HCT116 (cell line): ENCODE data around the gene ERRFI1. TPM values are rescaled to one million over a fixed set of nuclear protein-coding genes. Genes with fewer than 3 reads are reported as not detected.

Experiments
- ATAC-seq: fragments of 200-7000 bp; cut with Tn5 transposase; 2 replicates; pipeline ENCODE4 v1.9.1; 2020; ENCODE audit warnings: mild to moderate bottlenecking, moderate library complexity
- BruUV-seq: library from RNA; stranded (reverse); fragments of 400-500 nt; replicated peaks from 2 replicates; lab custom pipeline; 2021; lab: Mats Ljungman, UMichigan
- CTCF ChIA-PET: fragments of 300-600 bp; sonication (Branson Sonifier 250); formaldehyde crosslinking; loops from one replicate; lab custom pipeline; 2021; ENCODE audit warnings: antibody characterized with exemption; lab: Charles Lee
- POLR2A ChIA-PET: fragments of 300-600, 350-600 bp; sonication (Branson Sonifier 250); formaldehyde crosslinking; loops from one replicate; lab custom pipeline; 2021; ENCODE audit warnings: antibody characterized with exemption; lab: Charles Lee
- RAD21 ChIA-PET, 2 experiments: fragments of 300-600 bp; sonication (Branson Sonifier 250); formaldehyde crosslinking; loops; one replicate each; lab custom pipeline; 2023; ENCODE audit warnings: low total read pairs in 2 of 2; ENCODE audit not compliant: uncharacterized antibody in 2 of 2, unreplicated experiment in 2 of 2, low non-redundant PET in 1 of 2; lab: Charles Lee
- DNase-seq: peaks from one replicate; pipeline ENCODE4 v3.0.0-alpha.2; 2010; ENCODE audit warnings: low read depth, low spot score
- H2AFZ ChIP-seq: fragments of 200-600 bp; shearing (Covaris generic), sonication (generic); 2 replicates; pipeline ENCODE4 v1.6.1; 2017; ENCODE audit warnings: low read depth, mixed run types, mixed read lengths, antibody characterized with exemption, low read length; ENCODE audit not compliant: poor library complexity, severe bottlenecking
- H3K27ac ChIP-seq: 2 replicates; pipeline ENCODE4 v1.5.1; 2012; ENCODE audit warnings: low read depth, low read length
- H3K27me3 ChIP-seq: fragments of 200-600 bp; sonication (generic); 2 replicates; pipeline ENCODE4 v1.6.1; 2016; ENCODE audit warnings: mixed run types, low read length, mixed read lengths; ENCODE audit not compliant: insufficient read depth
- H3K36me3 ChIP-seq, 2 experiments: fragments of 200-500 bp in 1 of 2; fragments of 200-600 bp in 1 of 2; sonication (Bioruptor generic) in 1 of 2; sonication (generic) in 1 of 2; 2 replicates each; pipeline versions ENCODE4 v1.5.1 to v1.6.1; 2014 to 2016; ENCODE audit warnings: low read length in 2 of 2, inconsistent platforms in 1 of 2, mixed read lengths in 1 of 2, mixed run types in 1 of 2; ENCODE audit not compliant: insufficient read depth in 2 of 2, control insufficient read depth in 1 of 2
- H3K4me1 ChIP-seq, 2 experiments: fragments of 200-600 bp in 1 of 2; sonication (generic) in 1 of 2; 2 replicates each; pipeline versions ENCODE4 v1.5.1 to v1.6.1; 2012 to 2017; ENCODE audit warnings: low read length in 2 of 2, inconsistent platforms in 1 of 2, mild to moderate bottlenecking in 1 of 2, mixed read lengths in 1 of 2, mixed run types in 1 of 2, moderate library complexity in 1 of 2; ENCODE audit not compliant: insufficient read depth in 2 of 2, control insufficient read depth in 1 of 2
- H3K4me2 ChIP-seq: fragments of 200-600 bp; sonication (generic); 2 replicates; pipeline ENCODE4 v1.6.1; 2017; ENCODE audit warnings: mixed run types, low read length, mixed read lengths
- H3K4me3 ChIP-seq, 2 experiments: fragments of 200-600 bp in 1 of 2; sonication (generic) in 1 of 2; replicated peaks in 1 of 2; 2 replicates each; pipeline ENCODE4 v1.5.1; 2011 to 2016; ENCODE audit warnings: low read length in 2 of 2, control low read depth in 1 of 2, low read depth in 1 of 2, mild to moderate bottlenecking in 1 of 2, mixed read lengths in 1 of 2, mixed run types in 1 of 2
- H3K79me2 ChIP-seq: fragments of 200-600 bp; sonication (generic); 2 replicates; pipeline ENCODE4 v1.6.1; 2017; ENCODE audit warnings: mild to moderate bottlenecking, mixed run types, low read length, moderate library complexity, mixed read lengths; ENCODE audit not compliant: insufficient read depth
- H3K9ac ChIP-seq: fragments of 200-600 bp; sonication (generic); 2 replicates; pipeline ENCODE4 v1.6.1; 2016; ENCODE audit warnings: low read length, mixed read lengths
- H3K9me2 ChIP-seq: fragments of 200-600 bp; sonication (generic), shearing (Covaris generic); 2 replicates; pipeline ENCODE4 v1.6.1; 2017; ENCODE audit warnings: mixed run types, mild to moderate bottlenecking, moderate library complexity; ENCODE audit not compliant: insufficient read depth
- H3K9me3 ChIP-seq, 2 experiments: fragments of 200-500 bp in 1 of 2; fragments of 200-600 bp in 1 of 2; sonication (Bioruptor generic) in 1 of 2; sonication (generic) in 1 of 2; 2 replicates each; pipeline ENCODE4 v1.6.1; 2014 to 2017; ENCODE audit warnings: low read length in 2 of 2, mixed read lengths in 2 of 2, inconsistent platforms in 1 of 2, low read depth in 1 of 2, mild to moderate bottlenecking in 1 of 2, mixed run types in 1 of 2, moderate library complexity in 1 of 2; ENCODE audit not compliant: control insufficient read depth in 1 of 2, insufficient read depth in 1 of 2
- H4K20me1 ChIP-seq: fragments of 200-600 bp; sonication (generic), shearing (Covaris generic); 2 replicates; pipeline ENCODE4 v1.6.1; 2017; ENCODE audit warnings: mixed run types, mild to moderate bottlenecking, moderate library complexity; ENCODE audit not compliant: insufficient read depth
- CBX3 ChIP-seq: IDR thresholded peaks from 2 replicates; pipeline ENCODE4 v1.6.1; 2012; ENCODE audit warnings: low read depth
- CEBPB ChIP-seq: IDR thresholded peaks from 2 replicates; pipeline ENCODE4 v1.6.1; 2012; ENCODE audit warnings: low read depth
- EGR1 ChIP-seq: IDR thresholded peaks from 2 replicates; pipeline ENCODE4 v1.6.1; 2012; ENCODE audit warnings: low read depth
- ELF1 ChIP-seq: IDR thresholded peaks from 2 replicates; pipeline ENCODE4 v1.6.1; 2012; ENCODE audit warnings: low read depth, borderline replicate concordance
- EZH2 ChIP-seq: fragments of 200-600 bp; sonication (generic); IDR thresholded peaks from 2 replicates; pipeline ENCODE4 v1.6.1; 2017; ENCODE audit warnings: antibody characterized with exemption, mixed run types
- EZH2phosphoT487 ChIP-seq: fragments of 200-600 bp; IDR thresholded peaks from 2 replicates; pipeline ENCODE4 v1.6.1; 2018; ENCODE audit warnings: antibody characterized with exemption, borderline replicate concordance
- FOSL1 ChIP-seq: IDR thresholded peaks from 2 replicates; pipeline ENCODE4 v1.6.1; 2012; ENCODE audit warnings: low read depth
- JUND ChIP-seq: IDR thresholded peaks from 2 replicates; pipeline ENCODE4 v1.6.1; 2012
- POLR2AphosphoS5 ChIP-seq: IDR thresholded peaks from 2 replicates; pipeline ENCODE4 v1.6.1; 2011; ENCODE audit warnings: mild to moderate bottlenecking, low read depth, low read length, moderate library complexity
- RAD21 ChIP-seq: IDR thresholded peaks from 2 replicates; pipeline ENCODE4 v1.6.1; 2012; ENCODE audit warnings: low read depth, mild to moderate bottlenecking
- SRF ChIP-seq: IDR thresholded peaks from 2 replicates; pipeline ENCODE4 v1.6.1; 2012; ENCODE audit warnings: low read depth
- YY1 ChIP-seq: IDR thresholded peaks from 2 replicates; pipeline ENCODE4 v1.6.1; 2011; ENCODE audit warnings: low read length, low read depth, moderate library complexity, mild to moderate bottlenecking; ENCODE audit not compliant: insufficient replicate concordance; ENCODE audit errors: extremely low read depth
- ZFX ChIP-seq: fragments of 450-650 bp; IDR thresholded peaks from 2 replicates; pipeline ENCODE4 v1.6.1; 2017
- ZNF274 ChIP-seq: fragments of 200-500 bp; sonication (Bioruptor generic); IDR thresholded peaks from 2 replicates; pipeline ENCODE4 v1.6.1; 2014; ENCODE audit warnings: mild to moderate bottlenecking, low read depth, low read length, inconsistent platforms
- intact Hi-C: fragments of 100-400 bp; cut with micrococcal nuclease; formaldehyde crosslinking; loops from 2 replicates; pipeline ENCODE4 v1.10.0; 2022
- total RNA-seq: library from RNA; stranded (reverse); gene quantifications from one replicate; pipeline ENCODE4 v1.2.1, GENCODE V29; 2021; ENCODE audit not compliant: unreplicated experiment
- TF ChIP-seq, protein P1 (sequence below), 3 experiments: fragments of 200-600 bp in 1 of 3; sonication (generic) in 1 of 3; IDR thresholded peaks in 2 of 3; conservative IDR thresholded peaks in 1 of 3; 2 replicates each; pipeline ENCODE4 v1.5.1; 2012 to 2017; ENCODE audit warnings: low read depth in 2 of 3, low read length in 2 of 3, antibody characterized with exemption in 1 of 3, borderline replicate concordance in 1 of 3, control low read depth in 1 of 3, mild to moderate bottlenecking in 1 of 3, mixed read lengths in 1 of 3, mixed run types in 1 of 3, moderate library complexity in 1 of 3; ENCODE audit not compliant: insufficient read depth in 1 of 3
- TF ChIP-seq, protein P2 (sequence below): IDR thresholded peaks from 2 replicates; pipeline ENCODE4 v1.6.1; 2012
- TF ChIP-seq, protein P3 (sequence below): IDR thresholded peaks from 2 replicates; pipeline ENCODE4 v1.6.1; 2012; ENCODE audit warnings: low read depth
- TF ChIP-seq, protein P4 (sequence below): IDR thresholded peaks from 2 replicates; pipeline ENCODE4 v1.6.1; 2012

The ERRFI1 gene
- total RNA-seq, 1 experiment from 2014 or later: 777 TPM

DNA sequence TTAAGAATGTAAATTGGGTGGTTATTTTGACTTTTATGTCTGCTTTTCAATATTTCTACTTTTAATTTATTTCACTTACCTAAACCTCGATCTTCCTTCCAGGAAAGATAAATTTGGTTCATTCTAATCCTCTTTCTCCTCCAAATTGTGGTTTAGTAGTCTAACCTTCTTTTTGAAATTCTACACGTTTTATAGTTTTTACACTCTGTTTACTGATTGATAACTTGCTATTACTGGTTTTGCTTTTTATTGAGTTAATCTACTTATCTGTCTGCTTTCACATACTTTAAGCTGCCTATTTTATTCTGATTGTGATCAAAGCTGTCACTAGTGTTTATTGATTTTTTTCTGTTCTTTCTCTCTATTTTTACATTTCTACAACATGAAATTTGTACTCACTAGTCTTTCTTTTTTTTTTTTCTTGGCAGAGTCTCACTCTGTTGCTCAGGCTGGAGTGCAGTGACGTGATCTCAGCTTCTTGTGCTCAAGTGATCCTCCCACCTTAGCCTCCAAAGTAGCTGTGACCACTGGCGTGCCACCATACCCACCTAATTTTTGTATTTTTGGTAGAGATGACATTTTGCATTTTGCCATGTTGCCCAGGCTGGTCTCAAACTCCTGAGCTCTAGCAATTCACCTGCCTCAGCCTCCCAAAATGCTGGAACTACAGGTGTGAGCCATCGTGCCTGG is 27.9 kb upstream of the ERRFI1 start:
- intact Hi-C loops: no loop called here
- DNase-seq: no peak
- Histone ChIP-seq H3K4me1 (peaks cover 73 to 80% of the 10 kb centered on the region in 2 experiments), H3K36me3 (no peaks in the 10 kb centered on the region), H3K79me2 (no peaks in the 10 kb centered on the region), H3K9me3 (no peaks in the 10 kb centered on the region), H4K20me1 (no peaks in the 10 kb centered on the region), H3K4me3 (no peak overlapping the region), H3K27ac (peak overlapping the region; percentile 87), H2AFZ (no peak overlapping the region), H3K4me2 (no peak overlapping the region), H3K27me3 (no peaks in the 10 kb centered on the region), H3K9ac (no peak overlapping the region), H3K9me2 (no peaks in the 10 kb centered on the region)
- no peak for ATAC-seq
- ChIA-PET CTCF (no interaction called here), RAD21 (no interaction called here), POLR2A (no interaction called here)
- TF ChIP-seq CBX3 (no peak), EGR1 (no peak), FOSL1 (no peak), YY1 (no peak), JUND (no peak), POLR2AphosphoS5 (no peak), ZFX (no peak), CEBPB (no peak), ZNF274 (no peak), RAD21 (no peak), SRF (no peak), EZH2 (no peak), ELF1 (no peak), EZH2phosphoT487 (no peak)
- TF ChIP-seq, protein P1, sequence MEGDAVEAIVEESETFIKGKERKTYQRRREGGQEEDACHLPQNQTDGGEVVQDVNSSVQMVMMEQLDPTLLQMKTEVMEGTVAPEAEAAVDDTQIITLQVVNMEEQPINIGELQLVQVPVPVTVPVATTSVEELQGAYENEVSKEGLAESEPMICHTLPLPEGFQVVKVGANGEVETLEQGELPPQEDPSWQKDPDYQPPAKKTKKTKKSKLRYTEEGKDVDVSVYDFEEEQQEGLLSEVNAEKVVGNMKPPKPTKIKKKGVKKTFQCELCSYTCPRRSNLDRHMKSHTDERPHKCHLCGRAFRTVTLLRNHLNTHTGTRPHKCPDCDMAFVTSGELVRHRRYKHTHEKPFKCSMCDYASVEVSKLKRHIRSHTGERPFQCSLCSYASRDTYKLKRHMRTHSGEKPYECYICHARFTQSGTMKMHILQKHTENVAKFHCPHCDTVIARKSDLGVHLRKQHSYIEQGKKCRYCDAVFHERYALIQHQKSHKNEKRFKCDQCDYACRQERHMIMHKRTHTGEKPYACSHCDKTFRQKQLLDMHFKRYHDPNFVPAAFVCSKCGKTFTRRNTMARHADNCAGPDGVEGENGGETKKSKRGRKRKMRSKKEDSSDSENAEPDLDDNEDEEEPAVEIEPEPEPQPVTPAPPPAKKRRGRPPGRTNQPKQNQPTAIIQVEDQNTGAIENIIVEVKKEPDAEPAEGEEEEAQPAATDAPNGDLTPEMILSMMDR (IDR thresholded peaks at IDR 0.05 in 2 of 3, conservative IDR thresholded peaks at IDR 0.05 in 1 of 3; ENCODE audit: borderline replicate concordance in 1 of 3, insufficient read depth in 1 of 3, low read depth in 2 of 3, low read length in 2 of 3): no peak
- TF ChIP-seq, protein P2, sequence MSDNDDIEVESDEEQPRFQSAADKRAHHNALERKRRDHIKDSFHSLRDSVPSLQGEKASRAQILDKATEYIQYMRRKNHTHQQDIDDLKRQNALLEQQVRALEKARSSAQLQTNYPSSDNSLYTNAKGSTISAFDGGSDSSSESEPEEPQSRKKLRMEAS: no peak
- TF ChIP-seq, protein P3, sequence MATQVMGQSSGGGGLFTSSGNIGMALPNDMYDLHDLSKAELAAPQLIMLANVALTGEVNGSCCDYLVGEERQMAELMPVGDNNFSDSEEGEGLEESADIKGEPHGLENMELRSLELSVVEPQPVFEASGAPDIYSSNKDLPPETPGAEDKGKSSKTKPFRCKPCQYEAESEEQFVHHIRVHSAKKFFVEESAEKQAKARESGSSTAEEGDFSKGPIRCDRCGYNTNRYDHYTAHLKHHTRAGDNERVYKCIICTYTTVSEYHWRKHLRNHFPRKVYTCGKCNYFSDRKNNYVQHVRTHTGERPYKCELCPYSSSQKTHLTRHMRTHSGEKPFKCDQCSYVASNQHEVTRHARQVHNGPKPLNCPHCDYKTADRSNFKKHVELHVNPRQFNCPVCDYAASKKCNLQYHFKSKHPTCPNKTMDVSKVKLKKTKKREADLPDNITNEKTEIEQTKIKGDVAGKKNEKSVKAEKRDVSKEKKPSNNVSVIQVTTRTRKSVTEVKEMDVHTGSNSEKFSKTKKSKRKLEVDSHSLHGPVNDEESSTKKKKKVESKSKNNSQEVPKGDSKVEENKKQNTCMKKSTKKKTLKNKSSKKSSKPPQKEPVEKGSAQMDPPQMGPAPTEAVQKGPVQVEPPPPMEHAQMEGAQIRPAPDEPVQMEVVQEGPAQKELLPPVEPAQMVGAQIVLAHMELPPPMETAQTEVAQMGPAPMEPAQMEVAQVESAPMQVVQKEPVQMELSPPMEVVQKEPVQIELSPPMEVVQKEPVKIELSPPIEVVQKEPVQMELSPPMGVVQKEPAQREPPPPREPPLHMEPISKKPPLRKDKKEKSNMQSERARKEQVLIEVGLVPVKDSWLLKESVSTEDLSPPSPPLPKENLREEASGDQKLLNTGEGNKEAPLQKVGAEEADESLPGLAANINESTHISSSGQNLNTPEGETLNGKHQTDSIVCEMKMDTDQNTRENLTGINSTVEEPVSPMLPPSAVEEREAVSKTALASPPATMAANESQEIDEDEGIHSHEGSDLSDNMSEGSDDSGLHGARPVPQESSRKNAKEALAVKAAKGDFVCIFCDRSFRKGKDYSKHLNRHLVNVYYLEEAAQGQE: no peak
- TF ChIP-seq, protein P4, sequence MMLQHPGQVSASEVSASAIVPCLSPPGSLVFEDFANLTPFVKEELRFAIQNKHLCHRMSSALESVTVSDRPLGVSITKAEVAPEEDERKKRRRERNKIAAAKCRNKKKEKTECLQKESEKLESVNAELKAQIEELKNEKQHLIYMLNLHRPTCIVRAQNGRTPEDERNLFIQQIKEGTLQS: no peak
- no TSS peak for BruUV-seq
